ENCODE results near the gene PRRX2. TPM values are rescaled to one million over a fixed set of nuclear protein-coding genes. Genes with fewer than 3 reads are reported as not detected.

PRRX2 gene
- total and polyA plus RNA-seq, 2 of the 4 experiments (the other 2 are of a cell fraction), result 12.7 to 35.5 TPM

DNA sequence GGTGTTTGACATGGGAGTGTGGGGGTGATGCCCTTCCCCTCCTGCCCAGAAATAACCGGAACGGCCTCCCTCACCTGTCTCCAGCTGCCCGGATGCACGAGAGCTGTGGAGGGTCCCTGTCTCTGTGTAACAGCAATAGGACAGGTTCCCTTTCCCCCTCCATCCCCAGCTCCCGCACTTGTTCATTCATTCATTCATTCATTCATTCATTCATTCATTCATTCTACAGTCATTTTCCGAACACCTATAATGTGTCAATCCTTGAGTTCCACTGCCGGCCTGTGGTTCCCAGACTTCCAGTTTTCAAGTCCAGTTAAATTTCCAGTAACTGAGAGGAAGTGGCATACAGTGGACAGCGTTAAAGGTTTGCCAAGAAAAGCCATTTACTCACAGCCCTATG is 7.3 kb downstream of the PRRX2 start:
- dilution Hi-C loops (cut with HindIII; ENCODE audit: low sequenced_read_pairs, unreplicated experiment), result no loop called here
- no peak overlapping the region for H3K4me2 ChIP-seq (ENCODE audit: low read depth, low read length)
- BruUV-seq (replicated peaks), result no TSS peak
- intact Hi-C loops (cut with micrococcal nuclease), result no loop called here
- no peak overlapping the region for H2BK5ac ChIP-seq (ENCODE audit: low read depth, low read length, poor library complexity, severe bottlenecking)
- no peak for DNase-seq
- H3K4me1 ChIP-seq (ENCODE audit: control insufficient read depth, insufficient read depth, low read length), result peaks cover 23% of the 10 kb centered on the region
- peaks cover 20 to 89% of the 10 kb centered on the region in 2 experiments for H3K79me1 ChIP-seq (ENCODE audit: low read depth in 1 of 2, low read length in 2 of 2)
- TF ChIP-seq RCOR1 (IDR thresholded peaks at IDR 0.05; ENCODE audit: insufficient replicate concordance, low read length), result no peak
- no peak for TF ChIP-seq ELK1 (IDR thresholded peaks at IDR 0.05; ENCODE audit: borderline replicate concordance, low read depth, low read length)
- TF ChIP-seq RFX5 (IDR thresholded peaks at IDR 0.05; ENCODE audit: low read depth, low read length), result no peak
- TF ChIP-seq NFE2L2 (IDR thresholded peaks at IDR 0.05; ENCODE audit: low read depth, low read length), result no peak
- no peak for TF ChIP-seq RAD21 (IDR thresholded peaks at IDR 0.05; ENCODE audit: low read length)
- TF ChIP-seq POLR2A (IDR thresholded peaks at IDR 0.05; ENCODE audit: low read depth, low read length), result no peak
- TF ChIP-seq FOS (IDR thresholded peaks at IDR 0.05; ENCODE audit: low read depth, low read length), result no peak
- TF ChIP-seq CHD1 (IDR thresholded peaks at IDR 0.05; ENCODE audit: low read depth, low read length), result no peak
- no peak for TF ChIP-seq MAFK (IDR thresholded peaks at IDR 0.05; ENCODE audit: low read depth, low read length)
- TF ChIP-seq MAZ (IDR thresholded peaks at IDR 0.05; ENCODE audit: borderline replicate concordance, low read depth, low read length), result no peak
- TF ChIP-seq CTCF (conservative IDR thresholded peaks at IDR 0.05; ENCODE audit: low read depth, low read length), result no peak
- TF ChIP-seq MXI1 (IDR thresholded peaks at IDR 0.05; ENCODE audit: borderline replicate concordance, low read depth, low read length), result no peak
- TF ChIP-seq BHLHE40 (IDR thresholded peaks at IDR 0.05; ENCODE audit: low read depth, low read length), result no peak
- no peak for TF ChIP-seq SMC3 (IDR thresholded peaks at IDR 0.05; ENCODE audit: low read depth, low read length)
- TF ChIP-seq, protein P1, sequence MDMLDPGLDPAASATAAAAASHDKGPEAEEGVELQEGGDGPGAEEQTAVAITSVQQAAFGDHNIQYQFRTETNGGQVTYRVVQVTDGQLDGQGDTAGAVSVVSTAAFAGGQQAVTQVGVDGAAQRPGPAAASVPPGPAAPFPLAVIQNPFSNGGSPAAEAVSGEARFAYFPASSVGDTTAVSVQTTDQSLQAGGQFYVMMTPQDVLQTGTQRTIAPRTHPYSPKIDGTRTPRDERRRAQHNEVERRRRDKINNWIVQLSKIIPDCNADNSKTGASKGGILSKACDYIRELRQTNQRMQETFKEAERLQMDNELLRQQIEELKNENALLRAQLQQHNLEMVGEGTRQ (IDR thresholded peaks at IDR 0.05; ENCODE audit: low read depth, low read length), result no peak
- TF ChIP-seq CEBPB (IDR thresholded peaks at IDR 0.05; ENCODE audit: low read depth, low read length), result no peak
- H2AK9ac ChIP-seq (replicated peaks; ENCODE audit: low read depth, low read length, poor library complexity), result no peak overlapping the region
- no peak overlapping the region for H3K23ac ChIP-seq (ENCODE audit: low read depth, low read length)
- H4K5ac ChIP-seq (ENCODE audit: low read depth, low read length), result no peak overlapping the region
- H3K36me3 ChIP-seq (ENCODE audit: control insufficient read depth, insufficient read depth, low read length), result peaks cover 21% of the 10 kb centered on the region
- POLR2A ChIA-PET (ENCODE audit: unreplicated experiment), result no interaction called here
- no peak overlapping the region for H3K4me3 ChIP-seq (ENCODE audit: insufficient read depth, low read depth, low read length)
- CTCF ChIA-PET, result interaction anchor here (1.0 kb wide), 1 partner anchor 53 kb away, joined by 4 read pairs; no protein-coding TSS in a partner anchor
- no peak overlapping the region for H3K4ac ChIP-seq (ENCODE audit: low read depth, low read length)
- H3K9me1 ChIP-seq (ENCODE audit: insufficient read depth, low read length), result peaks cover 24% of the 10 kb centered on the region
- no peak overlapping the region for H3K27ac ChIP-seq (ENCODE audit: insufficient read depth, low read length)
- H4K8ac ChIP-seq (ENCODE audit: low read depth in 2 of 2, low read length in 2 of 2), result no peak overlapping the region
- H3K56ac ChIP-seq (ENCODE audit: extremely low read depth, insufficient read depth, low read length), result no peak overlapping the region
- H2AK5ac ChIP-seq (ENCODE audit: low read depth, low read length), result no peak overlapping the region
- ATAC-seq (ENCODE audit: low read depth), result no peak
- H2AFZ ChIP-seq (replicated peaks; ENCODE audit: low read length, poor library complexity), result no peak overlapping the region
- 100% methylated on average over 2 of the region's 8 CpGs; no CpG with 5 or more reads in 1 of the 2 experiments for WGBS, 2 experiments (ENCODE audit: extremely low coverage in 2 of 2, insufficient read length in 1 of 2)
- no peak overlapping the region for H2BK120ac ChIP-seq (ENCODE audit: low read depth, low read length)
- peaks cover 71% of the 10 kb centered on the region for H4K20me1 ChIP-seq (ENCODE audit: insufficient read depth, low read length)
- H4K91ac ChIP-seq (ENCODE audit: insufficient read depth, low read depth, low read length), result no peak overlapping the region
- H3K9me3 ChIP-seq (ENCODE audit: control insufficient read depth, insufficient read depth, low read length), result no peaks in the 10 kb centered on the region
- H2BK15ac ChIP-seq (ENCODE audit: low read depth, low read length), result no peak overlapping the region
- H2BK20ac ChIP-seq (ENCODE audit: low read depth, low read length), result no peak overlapping the region
- no peak overlapping the region for H3K18ac ChIP-seq (ENCODE audit: low read depth, low read length)
- in situ Hi-C loops (cut with MboI; ENCODE audit: low sequenced_read_pairs), result no loop called here
- H3K14ac ChIP-seq (replicated peaks; ENCODE audit: low read depth, low read length), result no peak overlapping the region
- no peaks in the 10 kb centered on the region for H3K27me3 ChIP-seq (ENCODE audit: control insufficient read depth, insufficient read depth, low read length)
- H3K9ac ChIP-seq (ENCODE audit: low read depth, low read length), result no peak overlapping the region

Data from IMR-90 (cell line).